ENCODE measurements around the gene PIP5KL1. TPM values are rescaled to one million over a fixed set of nuclear protein-coding genes. Genes with fewer than 3 reads are reported as not detected.

PIP5KL1 gene
- total and polyA plus RNA-seq, 9 donors = 0.10 to 4.0 (median 1.9) TPM

DNA sequence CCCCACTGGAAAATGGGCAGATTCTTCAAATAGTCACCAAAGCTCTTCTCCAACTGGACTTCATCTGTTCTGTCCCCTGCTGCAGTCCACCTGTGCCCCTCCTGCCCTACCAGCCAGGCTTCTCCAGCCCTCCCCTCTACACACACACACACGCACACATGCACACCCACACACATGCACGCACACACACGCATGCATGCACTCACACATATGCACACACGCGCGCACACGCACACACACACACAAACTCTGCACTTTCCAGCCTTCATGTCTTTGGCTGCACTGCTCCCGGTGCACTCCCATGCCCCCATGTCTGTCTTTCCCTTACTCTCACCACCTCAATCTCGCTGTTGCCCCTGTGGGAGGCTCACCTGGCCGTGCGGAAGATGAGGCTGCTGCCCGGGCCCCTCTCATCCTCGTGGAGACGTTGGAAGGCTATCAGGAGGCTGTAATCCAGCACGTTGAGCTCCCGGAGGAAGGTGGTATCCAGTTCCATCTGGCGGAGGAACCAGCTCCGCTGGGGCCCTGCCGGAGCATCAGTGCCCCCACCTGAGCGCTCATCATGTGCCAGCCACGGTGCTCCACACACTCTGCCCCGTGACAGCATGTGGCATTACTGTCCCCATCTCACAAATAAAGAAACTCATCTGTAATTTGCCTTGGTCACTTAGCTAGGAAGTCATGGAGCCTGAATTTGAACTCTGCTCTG, 5.7 kb downstream of the PIP5KL1 start:
- H3K27ac ChIP-seq = no peak overlapping the region
- WGBS, 3 donors = 86 to 89% (median 88%) methylated on average over 22 of the region's 22 CpGs
- no peaks in the 10 kb centered on the region for H3K36me3 ChIP-seq
- H3K4me3 ChIP-seq = no peak overlapping the region
- TF ChIP-seq POLR2A (IDR thresholded peaks at IDR 0.05) (no peak), EP300 (IDR thresholded peaks at IDR 0.05) (no peak), CTCF (IDR thresholded peaks at IDR 0.05) (no peak)
- intact Hi-C loops (cut with DNase I) = loop anchor here (5.0 to 10.0 kb wide), 5 partner anchors 133 to 420 kb away; partner anchors contain the start of gene TOR2A (in 2 of the 4)
- no peaks in the 10 kb centered on the region for H3K27me3 ChIP-seq
- no peaks in the 10 kb centered on the region for H3K9me3 ChIP-seq
- H3K4me1 ChIP-seq (ENCODE audit: insufficient read depth) = peaks cover 2% of the 10 kb centered on the region
- DNase-seq = no peak

GRCh38 chr9:127923771-127924170, 6.8 kb downstream of the PIP5KL1 start:
- H3K9me3 ChIP-seq = no peaks in the 10 kb centered on the region
- H3K27me3 ChIP-seq = no peaks in the 10 kb centered on the region
- no peaks in the 10 kb centered on the region for H3K36me3 ChIP-seq
- H3K4me1 ChIP-seq (ENCODE audit: insufficient read depth) = peaks cover 2% of the 10 kb centered on the region
- intact Hi-C loops (cut with DNase I) = loop anchor here (2.0 to 10.0 kb wide), 6 partner anchors 131 to 419 kb away; partner anchors contain the start of gene TOR2A (in 2 of the 4)
- DNase-seq = no peak
- no peak for TF ChIP-seq POLR2A (IDR thresholded peaks at IDR 0.05)
- TF ChIP-seq CTCF (IDR thresholded peaks at IDR 0.05) = no peak
- TF ChIP-seq EP300 (IDR thresholded peaks at IDR 0.05) = no peak
- WGBS, 3 donors = 70 to 84% (median 83%) methylated on average over 8 of the region's 8 CpGs
- H3K27ac ChIP-seq = no peak overlapping the region
- H3K4me3 ChIP-seq = no peak overlapping the region

DNA sequence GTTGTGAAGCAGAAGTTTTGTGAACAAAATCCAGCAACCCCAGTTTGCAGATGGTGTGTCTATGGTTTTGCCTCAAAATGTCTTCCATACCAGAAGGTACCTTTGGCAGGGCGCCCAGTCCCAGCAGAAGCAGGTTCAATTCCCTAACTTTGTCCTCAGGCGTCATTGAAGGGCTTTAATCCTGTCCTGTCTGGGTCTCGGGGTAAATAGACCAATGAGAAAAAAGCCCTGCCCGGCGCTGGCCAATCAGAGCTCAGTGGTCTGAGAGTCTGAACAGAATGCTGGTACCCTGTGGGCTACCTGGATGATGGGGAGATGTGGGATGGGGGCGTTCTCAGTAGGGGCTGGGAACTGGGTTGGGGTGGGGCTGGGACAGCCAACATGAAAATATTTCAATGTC, 7.5 kb downstream of the PIP5KL1 start:
- DNase-seq = peak in 1 of 5 donors; percentile 37
- intact Hi-C loops (cut with DNase I) = loop anchor here (2.0 to 10.0 kb wide), 6 partner anchors 131 to 418 kb away; partner anchors contain the start of gene TOR2A (in 2 of the 4)
- Histone ChIP-seq H3K4me3 (no peak overlapping the region), H3K27me3 (no peaks in the 10 kb centered on the region), H3K36me3 (no peaks in the 10 kb centered on the region), H3K4me1 (ENCODE audit: insufficient read depth) (peaks cover 2% of the 10 kb centered on the region), H3K9me3 (no peaks in the 10 kb centered on the region), H3K27ac (no peak overlapping the region)
- WGBS, 3 donors = 57 to 67% (median 60%) methylated on average over 6 of the region's 6 CpGs
- TF ChIP-seq CTCF (IDR thresholded peaks at IDR 0.05) (no peak), EP300 (IDR thresholded peaks at IDR 0.05) (no peak), POLR2A (IDR thresholded peaks at IDR 0.05) (no peak)

DNA sequence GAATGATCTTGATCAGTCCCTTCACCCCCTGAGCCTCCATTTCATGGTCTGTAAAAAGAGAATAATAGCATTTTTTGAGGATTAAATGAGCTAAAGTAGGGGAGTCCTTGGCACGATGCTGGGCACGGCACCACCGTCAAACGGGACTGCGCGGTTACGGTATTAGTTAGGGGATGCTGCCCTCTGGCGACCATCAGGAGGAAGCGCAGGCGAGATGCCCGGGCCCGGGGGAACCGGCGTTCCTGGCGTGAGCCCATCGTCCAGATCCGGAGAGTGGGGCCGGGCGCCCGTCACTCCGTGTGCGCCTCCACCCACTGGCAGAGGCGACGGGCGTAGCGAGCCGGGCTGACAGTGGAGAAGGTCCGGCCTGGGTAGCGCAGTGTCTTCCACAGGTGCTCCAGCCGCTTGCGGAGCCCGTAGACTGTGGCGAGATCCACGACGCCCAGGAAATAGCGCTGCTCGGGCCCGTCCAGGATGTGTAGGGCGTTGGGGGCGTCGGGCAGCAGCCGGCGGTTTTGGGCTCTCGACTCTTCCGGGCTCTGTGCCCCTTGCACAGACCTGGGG, 8.9 kb downstream of the PIP5KL1 start:
- Histone ChIP-seq H3K36me3 (no peaks in the 10 kb centered on the region), H3K27ac (no peak overlapping the region), H3K4me1 (ENCODE audit: insufficient read depth) (peaks cover 2% of the 10 kb centered on the region), H3K4me3 (no peak overlapping the region), H3K9me3 (no peaks in the 10 kb centered on the region), H3K27me3 (no peaks in the 10 kb centered on the region)
- 10 to 15% (median 11%) methylated on average over 44 to 45 of the region's 45 CpGs for WGBS, 3 donors
- intact Hi-C loops (cut with DNase I) = loop anchor here (2.0 to 10.0 kb wide), 8 partner anchors 129 to 417 kb away; partner anchors contain the start of gene TOR2A (in 3 of the 4)
- TF ChIP-seq POLR2A (IDR thresholded peaks at IDR 0.05) (peak; percentile 21), CTCF (IDR thresholded peaks at IDR 0.05) (peak; percentile 90 to 97 (median 96)), EP300 (IDR thresholded peaks at IDR 0.05) (no peak)
- DNase-seq = peak; percentile 61 to 86 (median 80)

Measured in ovary (tissue), 9 donors.